Measurements from ENCODE around the gene LRP5.

GRCh38 chr11:68411501-68411991 lies 99.2 kb downstream of the LRP5 start:
- TF ChIP-seq POLR2AphosphoS5 (IDR thresholded peaks at IDR 0.05) (peak in 2 of 3 donors; percentile 48 to 55), CTCF (IDR thresholded peaks at IDR 0.05) (peak in 1 of 7 experiments; percentile 11)
